GM12874 (cell line): ENCODE results near the gene METAP1D.

Experiments used
- TF ChIP-seq, protein P1 (sequence below): IDR thresholded peaks from 2 replicates; pipeline ENCODE4 v1.5.1; 2011; ENCODE audit warnings: low read depth, mild to moderate bottlenecking, control low read depth, low read length, moderate library complexity; ENCODE audit not compliant: insufficient read depth

Gene METAP1D

DNA sequence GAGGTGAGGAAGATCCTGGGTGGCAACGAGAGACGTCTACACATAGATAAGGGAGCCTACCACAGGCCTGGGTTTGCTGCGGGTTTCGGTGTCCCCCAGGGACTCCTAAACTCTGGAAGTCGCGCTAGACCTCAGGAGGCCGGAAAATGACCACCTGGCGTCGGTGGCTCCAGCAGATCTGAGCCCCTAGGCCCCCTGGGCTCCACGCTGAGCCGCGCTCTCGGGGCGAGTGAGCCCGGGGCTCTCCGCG is 84.6 kb downstream of the METAP1D start:
- TF ChIP-seq, protein P1, sequence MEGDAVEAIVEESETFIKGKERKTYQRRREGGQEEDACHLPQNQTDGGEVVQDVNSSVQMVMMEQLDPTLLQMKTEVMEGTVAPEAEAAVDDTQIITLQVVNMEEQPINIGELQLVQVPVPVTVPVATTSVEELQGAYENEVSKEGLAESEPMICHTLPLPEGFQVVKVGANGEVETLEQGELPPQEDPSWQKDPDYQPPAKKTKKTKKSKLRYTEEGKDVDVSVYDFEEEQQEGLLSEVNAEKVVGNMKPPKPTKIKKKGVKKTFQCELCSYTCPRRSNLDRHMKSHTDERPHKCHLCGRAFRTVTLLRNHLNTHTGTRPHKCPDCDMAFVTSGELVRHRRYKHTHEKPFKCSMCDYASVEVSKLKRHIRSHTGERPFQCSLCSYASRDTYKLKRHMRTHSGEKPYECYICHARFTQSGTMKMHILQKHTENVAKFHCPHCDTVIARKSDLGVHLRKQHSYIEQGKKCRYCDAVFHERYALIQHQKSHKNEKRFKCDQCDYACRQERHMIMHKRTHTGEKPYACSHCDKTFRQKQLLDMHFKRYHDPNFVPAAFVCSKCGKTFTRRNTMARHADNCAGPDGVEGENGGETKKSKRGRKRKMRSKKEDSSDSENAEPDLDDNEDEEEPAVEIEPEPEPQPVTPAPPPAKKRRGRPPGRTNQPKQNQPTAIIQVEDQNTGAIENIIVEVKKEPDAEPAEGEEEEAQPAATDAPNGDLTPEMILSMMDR, result no peak

DNA sequence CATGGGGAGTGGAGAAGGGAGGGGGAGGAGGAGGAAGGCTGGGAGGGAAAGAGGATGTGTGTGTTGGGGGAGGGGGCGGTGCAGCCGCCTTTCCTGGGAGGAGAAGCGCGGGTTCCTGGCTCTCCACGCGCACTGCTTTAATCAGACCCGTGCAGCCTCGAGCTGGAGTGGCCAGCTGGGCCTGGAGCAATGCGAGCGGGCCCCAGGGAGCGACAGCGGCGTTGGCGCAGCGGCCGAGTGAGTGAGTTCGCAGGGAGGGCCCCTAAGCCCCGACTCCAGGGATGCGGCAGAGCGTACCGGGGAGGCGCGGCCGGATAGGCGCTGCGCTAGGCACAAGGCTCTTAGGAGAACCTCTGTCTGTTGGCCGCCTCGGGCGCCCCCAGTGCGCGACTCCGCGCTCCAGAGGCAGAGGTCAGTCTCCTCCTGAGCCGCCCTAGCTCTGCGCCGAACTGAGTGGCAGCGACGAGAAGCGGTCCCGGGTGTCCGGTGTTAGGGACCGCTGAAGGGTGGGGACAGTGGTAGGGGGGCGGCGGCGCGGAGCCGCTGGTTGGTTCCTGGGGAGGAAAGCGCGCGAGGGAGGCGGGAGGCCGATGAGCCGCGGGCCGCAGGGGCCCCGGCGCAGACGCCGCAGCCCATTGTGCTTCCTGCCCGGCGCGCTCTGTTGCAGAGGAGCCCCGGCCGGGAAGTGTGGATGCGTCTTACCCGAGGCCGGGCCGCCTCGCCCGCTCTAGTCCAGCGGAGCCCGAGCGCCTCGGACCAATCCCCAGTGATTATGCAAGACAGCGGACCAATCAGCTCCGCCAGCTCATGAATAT is 85.1 kb downstream of the METAP1D start:
- TF ChIP-seq, protein P1, result no peak

DNA sequence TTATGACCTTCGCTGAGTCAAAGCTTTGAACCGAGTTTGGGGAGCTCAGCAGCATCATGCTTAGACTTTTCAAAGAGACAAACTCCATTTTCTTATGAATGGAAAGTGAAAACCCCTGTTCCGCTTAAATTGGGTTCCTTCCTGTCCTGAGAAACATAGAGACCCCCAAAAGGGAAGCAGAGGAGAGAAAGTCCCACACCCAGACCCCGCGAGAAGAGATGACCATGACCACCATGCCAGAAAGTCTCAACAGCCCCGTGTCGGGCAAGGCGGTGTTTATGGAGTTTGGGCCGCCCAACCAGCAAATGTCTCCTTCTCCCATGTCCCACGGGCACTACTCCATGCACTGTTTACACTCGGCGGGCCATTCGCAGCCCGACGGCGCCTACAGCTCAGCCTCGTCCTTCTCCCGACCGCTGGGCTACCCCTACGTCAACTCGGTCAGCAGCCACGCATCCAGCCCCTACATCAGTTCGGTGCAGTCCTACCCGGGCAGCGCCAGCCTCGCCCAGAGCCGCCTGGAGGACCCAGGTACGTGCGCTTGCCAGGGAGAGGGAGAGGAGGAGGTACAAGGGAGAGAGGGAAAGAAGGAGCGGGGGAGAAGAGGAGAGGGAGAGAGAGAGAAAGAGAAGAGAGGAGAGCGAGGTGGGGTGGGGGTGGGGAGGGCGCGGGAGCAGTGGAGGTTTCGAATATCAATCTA is 85.9 kb downstream of the METAP1D start, which contains the start of gene DLX1:
Gene DLX1 (plus strand): TSS at position 48 of the 700 bp plus-strand sequence. CDS start 171 bp downstream, at position 219.
- TF ChIP-seq, protein P1, result no peak

DNA sequence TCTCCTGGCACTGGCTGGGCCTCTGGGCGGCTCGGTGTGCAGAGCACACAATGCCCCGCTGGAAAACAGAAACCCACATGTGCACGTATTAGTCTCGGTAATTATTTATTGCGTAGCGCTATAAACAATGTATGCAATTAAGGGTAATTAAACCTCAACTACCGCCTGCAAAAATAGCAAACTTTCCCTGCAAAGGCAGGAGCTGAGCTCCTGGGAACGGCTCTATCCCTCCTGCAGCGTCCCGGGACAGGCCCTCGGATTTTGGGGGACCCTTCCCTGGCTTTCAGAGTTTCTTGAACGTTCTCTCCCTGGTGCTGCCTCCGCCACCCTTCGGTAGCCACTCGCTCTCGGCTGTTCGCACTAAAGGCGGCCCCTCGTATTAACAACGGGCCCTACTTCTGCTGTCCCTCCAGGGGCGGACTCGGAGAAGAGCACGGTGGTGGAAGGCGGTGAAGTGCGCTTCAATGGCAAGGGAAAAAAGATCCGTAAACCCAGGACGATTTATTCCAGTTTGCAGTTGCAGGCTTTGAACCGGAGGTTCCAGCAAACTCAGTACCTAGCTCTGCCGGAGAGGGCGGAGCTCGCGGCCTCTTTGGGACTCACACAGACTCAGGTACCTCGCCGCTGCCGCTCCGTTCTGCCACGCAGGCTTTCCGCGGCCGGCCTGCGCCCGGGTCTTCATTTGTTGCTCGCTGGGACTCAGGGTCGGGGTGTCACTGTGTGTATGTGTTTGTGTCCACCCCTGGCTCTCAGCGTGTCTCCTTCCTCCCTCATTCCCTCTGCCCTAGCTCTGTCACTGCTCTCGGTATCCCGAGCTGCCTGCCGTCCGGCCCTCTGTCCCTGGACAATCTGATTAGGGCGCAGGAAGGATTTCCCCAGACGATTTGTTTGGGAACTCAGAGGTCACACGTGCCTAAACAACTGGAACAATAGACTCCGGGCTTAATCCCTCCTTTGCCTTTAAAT is 86.8 kb downstream of the METAP1D start:
- TF ChIP-seq, protein P1, result peak; percentile 26; the same call in 1 of the 2 replicates

DNA sequence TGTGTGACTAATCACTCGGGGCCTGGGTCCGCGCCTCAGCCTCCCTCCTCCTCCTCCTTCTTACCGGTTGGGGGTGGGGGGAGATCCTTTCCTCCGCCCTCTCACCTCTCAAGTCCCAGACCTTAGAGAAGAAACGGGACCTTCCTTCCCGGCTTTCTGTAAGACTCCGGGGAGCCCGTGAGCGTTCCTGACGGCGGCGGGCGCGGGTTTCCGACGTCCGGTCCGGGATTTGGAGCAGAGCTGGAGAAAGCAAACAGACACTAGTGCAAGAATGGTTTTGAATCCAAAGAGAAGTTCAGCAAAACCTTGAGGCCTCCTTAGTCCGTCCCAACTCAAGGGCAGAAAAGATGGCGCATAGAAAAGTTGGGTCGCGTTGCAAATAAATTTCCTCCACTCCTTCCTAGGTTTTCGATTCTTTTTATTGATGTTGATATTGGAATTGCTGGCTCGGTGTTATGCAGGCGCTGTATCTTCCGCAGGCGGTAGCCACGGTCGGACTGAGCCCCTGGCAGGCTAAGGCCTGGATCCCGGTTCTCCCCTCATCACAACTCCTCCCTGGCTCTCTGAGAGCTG is 87.5 kb downstream of the METAP1D start:
- TF ChIP-seq, protein P1, result no peak

DNA sequence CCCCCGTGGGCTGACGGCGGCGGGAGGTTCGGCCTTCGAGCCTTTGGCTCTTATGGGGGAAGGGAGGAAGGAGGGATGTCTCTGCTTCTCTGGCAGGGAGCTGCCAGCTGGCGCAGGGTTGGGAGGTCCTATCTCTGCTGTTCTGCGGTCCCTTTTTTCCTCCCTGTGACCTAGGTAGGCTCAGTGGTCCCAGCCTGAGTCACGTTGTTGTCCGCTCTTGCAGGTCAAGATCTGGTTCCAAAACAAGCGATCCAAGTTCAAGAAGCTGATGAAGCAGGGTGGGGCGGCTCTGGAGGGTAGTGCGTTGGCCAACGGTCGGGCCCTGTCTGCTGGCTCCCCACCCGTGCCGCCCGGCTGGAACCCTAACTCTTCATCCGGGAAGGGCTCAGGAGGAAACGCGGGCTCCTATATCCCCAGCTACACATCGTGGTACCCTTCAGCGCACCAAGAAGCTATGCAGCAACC is 88.1 kb downstream of the METAP1D start:
- TF ChIP-seq, protein P1, result no peak
